Suprapubic skin (tissue), 4 donors: ENCODE data around the gene IAH1.

Experiments
- CTCF ChIP-seq, 2 donors: fragments of 200-600 bp in 1 of 2; fragments of 450-650 bp in 1 of 2; sonication (generic) in 1 of 2; IDR thresholded peaks; one replicate each; pipeline ENCODE4 v1.5.1; 2016 to 2019; ENCODE audit warnings: antibody characterized with exemption in 2 of 2, mild to moderate bottlenecking in 1 of 2, moderate library complexity in 1 of 2
- EP300 ChIP-seq: sonication (generic); formaldehyde crosslinking; IDR thresholded peaks from one replicate; pipeline ENCODE4 v1.6.1; 2017; ENCODE audit warnings: antibody characterized with exemption
- POLR2AphosphoS5 ChIP-seq, 3 donors: sonication (generic); formaldehyde crosslinking; IDR thresholded peaks; one replicate each; pipeline ENCODE4 v1.6.1; 2017; ENCODE audit warnings: antibody characterized with exemption in 3 of 3

DNA sequence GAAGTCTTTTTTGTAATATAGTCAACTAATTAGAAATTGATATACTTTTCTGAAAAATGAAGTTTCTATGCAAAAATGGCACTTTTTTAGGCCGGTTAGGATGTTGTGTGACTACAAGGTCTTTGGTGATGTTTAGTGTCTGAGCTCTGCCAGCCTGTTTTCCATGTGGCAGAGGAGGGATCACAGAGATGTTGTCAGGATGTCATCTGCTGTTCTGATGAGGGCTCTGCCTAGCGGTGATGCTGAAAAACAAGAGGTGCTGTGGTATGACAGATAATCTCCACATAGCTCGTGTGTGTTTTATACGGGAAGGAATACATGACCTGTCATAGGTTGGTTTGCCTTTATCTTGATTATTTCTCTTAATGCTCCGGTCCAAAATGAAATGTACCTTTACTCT, 12.0 kb upstream of the IAH1 start:
- TF ChIP-seq CTCF (IDR thresholded peaks at IDR 0.05) (no peak), EP300 (no peak), POLR2AphosphoS5 (IDR thresholded peaks at IDR 0.05) (no peak)
